ENCODE results near the gene ACP3.

ACP3 gene

GRCh38 chr3:132318451-132318850 lies 1.2 kb downstream of the ACP3 start:
- DNase-seq (ENCODE audit: low spot score) = peak; percentile 13

DNA sequence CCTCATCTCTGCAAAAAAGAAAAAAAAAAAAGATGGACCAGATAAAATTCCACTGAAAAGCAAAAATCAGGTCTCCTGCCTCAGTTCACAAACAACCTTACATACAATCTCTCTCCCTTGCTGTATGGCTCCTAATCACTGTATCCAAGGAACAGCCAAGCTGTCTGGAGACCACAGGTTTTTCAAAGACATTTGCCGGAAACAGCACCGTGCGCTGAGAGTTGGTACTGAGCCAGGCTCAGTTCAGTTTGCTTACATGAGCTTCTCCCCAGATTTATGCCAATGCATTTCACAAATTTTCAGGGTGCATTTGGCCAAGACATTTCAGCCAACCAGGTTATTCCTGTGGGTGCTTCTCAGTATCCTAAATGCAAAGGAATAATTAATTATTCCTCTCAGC lies 4.1 kb downstream of the ACP3 start:
- DNase-seq (ENCODE audit: low spot score) = no peak

DNA sequence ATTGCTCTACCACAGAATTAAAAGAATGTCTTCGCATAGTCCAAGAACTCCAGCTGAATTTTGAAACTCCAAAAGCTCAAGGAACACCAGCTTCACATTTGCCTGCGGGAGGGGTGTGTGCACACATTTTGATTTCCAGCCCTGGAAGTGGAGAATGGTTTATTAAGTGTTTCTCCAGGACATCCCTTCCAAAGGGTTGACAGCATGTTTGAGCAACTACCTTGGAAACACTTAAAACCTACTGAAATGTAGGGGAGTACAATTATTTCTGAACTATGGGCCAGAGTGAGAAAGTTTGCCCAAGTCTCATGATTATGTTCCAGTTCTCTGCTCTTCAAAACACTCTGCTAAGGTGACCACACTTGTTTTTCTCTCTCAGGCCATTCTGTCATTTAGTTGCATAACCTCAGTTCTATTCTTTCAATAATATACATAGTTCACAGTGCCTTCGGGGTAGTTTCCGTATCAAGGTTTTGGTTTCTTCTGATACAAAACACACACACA lies 7.9 kb downstream of the ACP3 start:
- no peak for DNase-seq (ENCODE audit: low spot score)

GRCh38 chr3:132325634-132326033 lies 8.4 kb downstream of the ACP3 start:
- DNase-seq (ENCODE audit: low spot score) = peak; percentile 20

- DNase-seq (ENCODE audit: low spot score) = no peak
Observed at GRCh38 chr3:132326251-132326650, 9.0 kb downstream of the ACP3 start.

- DNase-seq (ENCODE audit: low spot score) = no peak
Observed at GRCh38 chr3:132332082-132332481, 14.9 kb downstream of the ACP3 start.

GRCh38 chr3:132332508-132332907 lies 15.3 kb downstream of the ACP3 start:
- no peak for DNase-seq (ENCODE audit: low spot score)

- DNase-seq (ENCODE audit: low spot score) = no peak
Observed at GRCh38 chr3:132341746-132342145, 24.5 kb downstream of the ACP3 start.

GRCh38 chr3:132342183-132342582 lies 25.0 kb downstream of the ACP3 start:
- DNase-seq (ENCODE audit: low spot score) = no peak

DNA sequence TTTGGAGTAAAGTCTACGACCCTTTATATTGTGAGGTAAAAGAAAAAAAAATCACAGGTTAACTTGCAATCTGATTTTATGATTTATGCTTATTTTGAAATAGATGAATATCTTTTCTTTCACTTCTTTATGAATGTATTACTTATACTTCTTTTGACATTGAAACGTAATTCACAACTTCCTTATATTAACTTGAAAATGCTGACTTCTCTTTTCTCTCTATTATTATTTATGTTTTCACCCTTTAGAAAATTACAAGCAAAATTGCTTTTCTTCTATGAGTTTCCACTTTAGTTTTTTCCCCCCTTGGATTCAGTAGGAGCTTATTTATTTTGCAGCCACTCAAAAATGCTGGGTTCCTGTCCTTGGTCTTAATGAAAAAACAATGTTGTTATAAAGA lies 25.4 kb downstream of the ACP3 start:
- DNase-seq (ENCODE audit: low spot score) = no peak

DNA sequence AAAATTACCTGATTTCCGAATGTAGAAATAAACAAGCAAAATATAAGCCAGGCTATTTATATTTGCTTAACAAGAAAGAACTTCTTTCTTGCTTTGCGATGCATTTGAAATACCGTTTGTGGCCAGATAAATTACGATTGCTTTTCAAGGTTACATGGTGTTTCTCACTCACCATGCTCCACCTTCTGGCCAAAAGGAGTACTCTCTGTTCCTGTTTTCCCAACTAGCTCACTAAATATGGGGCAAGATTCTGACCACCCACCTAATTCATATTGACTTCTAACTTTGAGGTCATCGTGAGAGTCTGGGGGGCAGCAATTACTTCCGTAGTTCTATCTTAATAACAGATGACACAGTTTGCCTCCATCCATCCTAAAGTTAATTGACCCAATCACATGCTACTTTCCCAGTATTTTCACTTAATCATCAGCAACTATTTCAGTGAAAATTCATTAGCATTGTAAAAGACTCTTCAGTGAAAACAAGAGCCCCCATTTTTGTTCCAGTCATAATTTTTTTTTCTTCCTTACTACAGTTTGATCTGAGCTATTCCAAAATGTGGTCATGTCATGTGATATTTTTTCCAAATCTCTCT lies 25.9 kb downstream of the ACP3 start:
- peak; percentile 82 for DNase-seq (ENCODE audit: low spot score)

- DNase-seq (ENCODE audit: low spot score) = no peak
Observed at GRCh38 chr3:132344666-132345280, 27.6 kb downstream of the ACP3 start.

DNA sequence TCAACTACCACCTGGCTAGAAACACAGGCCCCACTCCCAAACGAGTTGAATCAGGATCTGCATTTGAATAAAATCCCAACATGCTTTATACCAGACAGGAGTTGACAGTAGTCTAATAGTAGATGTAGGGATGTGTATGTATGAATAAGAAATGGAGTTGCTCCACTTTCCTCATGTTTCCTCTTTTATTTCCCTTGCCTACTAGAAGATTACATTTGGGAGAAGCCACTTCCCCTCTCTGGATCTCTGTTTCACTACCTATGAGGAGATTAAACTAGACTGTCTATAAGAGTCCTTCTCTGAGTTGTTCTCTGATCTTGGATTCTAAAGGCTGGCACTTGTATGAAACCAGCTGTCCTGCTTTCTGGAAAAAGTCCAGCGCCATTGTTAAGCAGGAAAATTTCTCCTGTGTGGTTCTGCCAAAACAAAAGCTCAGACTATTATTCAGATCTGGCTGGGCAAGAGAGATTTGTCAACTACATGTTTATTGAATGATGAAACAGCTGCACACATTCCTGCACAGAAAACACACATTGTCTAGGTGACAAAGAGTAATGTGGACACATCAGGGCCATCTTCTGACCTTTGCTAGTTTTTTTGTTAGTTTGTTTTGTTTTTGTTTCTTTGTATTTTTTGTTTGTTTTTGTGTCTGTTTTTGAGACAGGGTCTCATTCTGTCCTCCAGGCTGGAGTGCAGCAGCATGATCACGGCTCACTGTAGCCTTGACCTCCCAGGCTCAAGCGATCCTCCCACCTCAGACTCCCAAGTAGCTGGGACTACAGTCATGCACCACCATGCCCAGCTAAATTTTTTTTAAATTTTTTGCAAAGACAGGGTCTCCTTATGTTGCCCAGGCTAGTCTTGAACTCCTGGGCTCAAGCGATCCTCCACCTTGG lies 29.9 kb downstream of the ACP3 start:
- no peak for DNase-seq (ENCODE audit: low spot score)

DNA sequence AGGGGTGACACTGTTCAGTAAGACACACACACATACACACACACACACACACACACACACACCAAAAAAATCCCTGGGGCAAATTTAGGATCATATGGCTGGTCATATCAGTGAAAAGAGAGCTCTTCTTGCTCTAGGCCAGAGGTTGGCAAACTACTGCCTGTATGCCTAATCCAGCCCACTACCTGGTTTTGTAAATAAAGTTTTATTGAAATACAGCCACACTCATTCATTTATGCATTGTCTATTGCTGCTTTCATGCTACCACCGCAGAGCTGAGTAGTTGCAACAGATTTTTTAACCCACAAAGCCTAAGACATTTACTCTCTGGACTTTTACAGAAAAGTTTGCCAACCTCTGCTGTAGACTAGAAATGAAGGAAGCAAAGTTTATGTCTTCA lies 30.6 kb downstream of the ACP3 start:
- no peak for DNase-seq (ENCODE audit: low spot score)

DNA sequence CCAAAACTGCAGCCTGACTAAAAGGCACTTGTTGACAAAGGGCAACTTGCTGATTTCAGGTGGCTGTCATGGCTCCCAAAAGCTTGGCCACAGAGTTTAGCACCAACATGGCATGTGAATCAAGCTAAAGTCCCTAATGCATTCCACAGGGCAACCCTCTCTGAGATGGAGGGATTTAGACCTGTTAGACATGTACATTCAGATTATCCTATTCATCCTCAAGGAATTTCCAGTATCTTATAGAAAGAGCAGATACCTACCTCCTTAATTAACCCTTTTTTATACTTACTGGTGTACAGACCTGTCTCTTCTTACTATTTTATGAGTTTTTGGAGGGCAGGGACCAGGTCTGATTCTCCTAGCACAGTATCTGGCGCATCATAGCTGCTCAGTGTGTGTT lies 31.3 kb downstream of the ACP3 start:
- no peak for DNase-seq (ENCODE audit: low spot score)

DNA sequence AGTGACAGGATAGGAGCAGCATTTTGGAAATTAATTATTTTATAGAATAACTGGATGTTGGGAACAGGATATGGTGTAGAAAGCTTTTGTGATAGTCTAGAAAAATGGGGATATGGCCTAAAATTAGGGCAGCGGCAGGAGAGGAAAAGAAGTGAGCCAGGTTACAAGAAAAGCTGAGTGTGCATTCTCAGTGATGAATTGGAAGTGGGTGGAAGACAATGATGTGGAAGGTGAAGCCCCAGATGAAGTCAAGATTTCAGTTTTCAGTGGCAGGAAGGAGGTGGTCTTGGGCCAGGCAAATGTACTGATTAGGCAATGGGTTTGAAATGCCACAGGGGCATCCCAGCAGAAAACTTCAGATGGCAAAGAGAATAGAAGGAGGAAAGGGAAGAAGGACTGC lies 33.6 kb downstream of the ACP3 start:
- DNase-seq (ENCODE audit: low spot score) = no peak

GRCh38 chr3:132351222-132351806 lies 34.1 kb downstream of the ACP3 start:
- DNase-seq (ENCODE audit: low spot score) = no peak

- peak; percentile 85 for DNase-seq (ENCODE audit: low spot score)
Observed at GRCh38 chr3:132352556-132353143, 35.4 kb downstream of the ACP3 start.

DNA sequence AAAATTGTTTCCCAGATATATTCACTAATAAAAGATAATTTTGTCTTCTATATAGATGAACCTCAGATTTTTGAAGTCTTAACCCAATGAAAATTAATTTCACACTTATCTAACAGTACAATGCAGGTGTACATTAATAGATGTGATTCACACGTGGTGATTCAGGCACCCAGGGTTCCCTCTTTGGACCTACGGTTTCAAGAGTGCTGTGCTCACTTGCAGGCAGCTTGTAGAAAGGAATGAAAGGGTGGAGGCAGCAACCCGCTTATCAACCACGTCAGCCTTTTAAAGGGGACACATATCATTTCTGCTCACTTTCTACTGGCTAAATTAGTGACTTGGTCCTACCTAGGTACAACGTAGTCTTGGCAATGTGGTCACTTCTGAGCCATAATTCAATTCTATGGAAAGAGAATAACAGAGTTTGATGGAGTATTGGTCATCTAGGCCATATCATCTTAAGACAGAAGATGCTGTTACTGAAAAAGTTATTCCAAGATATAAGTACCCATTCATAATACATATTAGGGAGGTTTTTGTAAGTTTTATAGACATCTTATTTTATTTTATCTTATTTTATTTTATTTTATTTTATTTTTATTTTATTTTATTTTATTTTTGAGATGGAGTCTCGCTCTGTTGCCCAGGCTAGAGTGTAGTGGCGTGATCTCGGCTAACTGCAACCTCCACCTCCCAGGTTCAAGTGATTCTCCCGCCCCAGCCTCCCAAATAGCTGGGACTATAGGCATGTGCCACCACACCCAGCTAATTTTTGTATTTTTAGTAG lies 37.9 kb downstream of the ACP3 start:
- no peak for DNase-seq (ENCODE audit: low spot score)

DNA sequence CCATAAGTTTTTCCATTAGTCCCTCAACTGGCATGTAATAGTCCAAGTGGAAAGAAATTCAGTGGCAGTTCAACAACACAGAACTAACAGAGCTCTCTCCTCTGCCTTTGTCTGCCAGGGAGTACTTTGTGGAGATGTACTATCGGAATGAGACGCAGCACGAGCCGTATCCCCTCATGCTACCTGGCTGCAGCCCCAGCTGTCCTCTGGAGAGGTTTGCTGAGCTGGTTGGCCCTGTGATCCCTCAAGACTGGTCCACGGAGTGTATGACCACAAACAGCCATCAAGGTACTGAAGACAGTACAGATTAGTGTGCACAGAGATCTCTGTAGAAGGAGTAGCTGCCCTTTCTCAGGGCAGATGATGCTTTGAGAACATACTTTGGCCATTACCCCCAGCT lies 39.4 kb downstream of the ACP3 start:
- no peak for DNase-seq (ENCODE audit: low spot score)

DNA sequence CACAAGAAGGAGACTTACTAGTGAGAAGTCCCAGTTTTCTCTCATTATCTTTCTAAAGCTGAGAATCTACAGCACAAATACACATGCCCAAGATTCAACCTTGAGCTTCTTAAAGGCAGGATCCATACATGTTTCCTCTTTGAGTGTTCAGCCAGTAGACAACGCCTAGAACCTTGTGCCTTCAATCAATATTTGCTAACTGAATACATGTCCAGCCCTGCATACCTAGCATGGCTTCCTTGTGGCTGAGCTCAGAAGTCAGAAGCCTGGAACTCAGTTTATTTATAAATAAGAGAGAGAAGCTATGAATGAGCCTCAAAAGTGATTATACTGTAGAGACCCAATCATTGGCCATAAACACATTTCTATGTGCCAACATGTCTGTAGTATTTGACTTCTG lies 43.5 kb downstream of the ACP3 start:
- no peak for DNase-seq (ENCODE audit: low spot score)

DNA sequence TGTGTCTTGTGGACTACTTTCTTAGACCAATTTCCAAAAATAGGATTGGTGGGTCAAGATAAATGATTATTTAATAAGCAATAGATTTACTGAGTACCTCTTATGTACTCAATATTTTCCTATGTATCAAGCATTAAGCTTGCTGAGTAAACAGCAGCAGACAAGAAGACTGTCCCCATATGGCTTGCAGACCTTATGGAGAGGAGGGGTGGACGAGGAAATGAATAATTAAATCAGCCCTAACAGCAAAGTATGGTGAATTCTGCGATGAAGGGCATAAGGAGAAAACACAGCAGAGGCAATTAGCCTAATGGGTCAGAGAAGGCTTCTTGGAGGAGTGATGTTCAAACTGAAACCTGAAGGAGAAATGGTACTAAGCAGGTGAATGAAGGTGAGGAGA lies 45.1 kb downstream of the ACP3 start:
- DNase-seq (ENCODE audit: low spot score) = no peak
